HK-2 (cell line): Measurements from ENCODE around the gene RASGEF1C.
"Not testable (repeated sequence)": the region's sequence is repeated elsewhere in the genome, so short reads cannot be mapped to it uniquely, and the experiment has no call there.

Source experiments
- DNase-seq: peaks from one replicate; pipeline ENCODE4 v3.0.0-alpha.2; 2018; ENCODE audit not compliant: unreplicated experiment

RASGEF1C gene

GRCh38 chr5:180100621-180101450 lies 108.2 kb downstream of the RASGEF1C start:
- no peak for DNase-seq

DNA sequence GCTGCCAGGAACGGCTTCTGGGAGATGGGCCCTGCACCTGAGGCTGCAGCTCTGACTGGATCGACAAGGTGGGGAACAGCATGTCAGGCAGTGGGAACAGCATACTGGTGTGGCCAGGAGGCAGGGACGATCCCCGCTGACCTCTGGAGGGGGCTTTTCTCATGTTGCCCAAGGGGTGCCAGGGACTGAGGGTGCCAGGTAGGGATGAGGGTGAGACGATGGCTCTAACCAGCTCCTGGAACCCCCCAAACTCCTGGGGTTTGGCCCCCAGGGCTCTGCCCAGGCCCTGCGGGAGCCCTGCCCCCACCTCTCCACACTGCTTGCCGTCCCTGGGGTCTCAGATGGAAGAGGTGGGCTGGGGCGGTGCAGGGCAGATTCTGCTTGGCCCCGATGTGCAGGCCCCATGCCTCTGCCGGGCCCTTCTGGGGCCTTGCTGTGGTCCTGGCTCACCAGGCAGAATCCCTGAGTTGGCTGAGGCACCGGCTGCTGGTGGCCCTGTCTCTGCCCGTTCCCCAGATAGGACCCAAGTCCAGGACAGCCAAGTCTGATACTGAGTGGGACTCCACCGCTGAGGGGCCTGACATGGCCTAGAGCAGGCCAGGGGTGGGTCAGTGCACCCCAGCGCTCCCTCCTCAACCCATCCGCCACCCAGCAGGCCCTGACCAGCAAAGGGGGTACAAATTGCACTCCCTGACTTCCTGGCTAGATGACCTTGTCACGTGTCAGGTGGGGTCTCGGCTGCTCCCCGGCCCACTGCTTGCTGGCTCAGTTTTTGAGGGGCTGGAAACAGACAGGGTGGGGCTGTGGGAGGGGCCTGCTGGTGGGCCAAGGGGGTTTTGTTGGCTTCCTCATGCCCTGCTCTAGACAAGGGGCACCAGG lies 109.0 kb downstream of the RASGEF1C start:
- DNase-seq: no peak

GRCh38 chr5:180098991-180099732 lies 109.8 kb downstream of the RASGEF1C start:
- DNase-seq: no peak

DNA sequence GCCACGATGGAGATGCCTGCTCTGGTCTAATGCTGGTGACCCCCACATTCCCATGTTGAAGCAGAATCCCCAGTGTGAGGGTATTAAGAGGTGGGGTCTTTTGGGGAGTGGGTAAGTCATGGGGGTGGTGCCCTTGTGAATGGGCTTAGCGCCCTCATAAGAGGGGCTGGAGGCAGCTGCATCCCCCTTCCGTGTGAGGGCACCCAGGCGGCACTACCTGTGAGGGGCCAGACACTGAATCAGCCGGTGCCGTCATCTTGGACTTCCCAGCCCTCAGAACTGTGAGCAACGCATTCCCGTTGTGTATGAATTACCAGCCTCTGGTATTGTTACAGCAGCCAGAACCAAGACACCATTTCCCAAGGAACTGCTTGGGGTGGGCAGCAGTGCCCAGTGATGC lies 110.5 kb downstream of the RASGEF1C start:
- no peak for DNase-seq

DNA sequence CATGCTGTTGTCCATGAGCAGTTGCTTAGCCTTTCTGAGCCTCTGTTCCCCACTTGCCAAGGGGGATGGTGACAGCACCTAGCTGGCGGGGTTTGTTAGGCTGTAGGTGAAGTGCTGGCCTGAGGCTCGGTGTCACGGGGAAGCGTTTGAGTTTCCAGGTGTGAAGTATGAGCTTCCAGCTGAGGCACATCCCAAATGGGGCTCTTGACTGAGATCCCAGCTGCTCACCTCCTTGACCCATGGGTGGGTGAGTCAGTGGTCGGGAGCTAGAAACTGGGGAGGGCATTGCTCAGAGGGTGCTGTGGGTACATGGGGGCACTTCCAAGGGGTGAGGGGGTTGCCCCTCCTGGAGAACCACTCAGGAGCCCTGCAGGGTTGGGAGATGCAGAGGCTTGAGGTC lies 111.1 kb downstream of the RASGEF1C start:
- DNase-seq: no peak

DNA sequence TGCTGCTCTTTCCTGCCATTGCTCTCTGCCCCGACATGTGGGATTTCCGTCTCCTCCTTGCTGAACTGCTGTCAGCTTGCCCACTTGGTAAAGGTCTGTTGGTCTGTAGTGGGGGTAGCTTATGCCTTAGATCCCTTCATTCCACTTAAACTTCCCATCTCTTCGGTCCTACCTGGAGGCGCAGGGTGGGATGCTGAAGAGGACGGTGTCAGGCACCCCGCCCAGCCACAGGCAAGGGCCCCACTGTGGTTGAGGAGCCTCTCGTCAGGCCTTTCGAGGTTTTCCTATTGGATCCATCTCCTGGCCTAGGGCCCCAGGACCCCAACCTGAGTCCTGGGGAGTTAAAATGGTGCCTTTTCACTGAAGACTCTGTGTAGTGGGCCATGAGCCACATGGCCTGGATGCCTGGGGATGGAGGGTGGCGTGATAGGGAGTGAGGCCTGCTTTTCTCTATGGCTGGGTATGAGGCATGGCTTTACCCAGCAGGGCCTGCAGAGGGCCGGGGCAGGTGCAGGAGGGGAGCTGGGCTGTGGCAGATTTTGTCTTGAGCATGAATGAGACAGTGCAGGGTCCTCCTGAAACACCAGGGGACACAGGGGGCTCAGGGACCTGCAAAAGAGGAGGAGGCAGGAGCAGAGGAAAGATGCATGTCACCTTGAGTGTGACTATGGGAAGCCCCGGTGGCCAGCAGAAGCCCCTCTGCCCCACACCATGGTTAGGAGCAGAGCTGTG lies 111.7 kb downstream of the RASGEF1C start:
- DNase-seq: no peak

DNA sequence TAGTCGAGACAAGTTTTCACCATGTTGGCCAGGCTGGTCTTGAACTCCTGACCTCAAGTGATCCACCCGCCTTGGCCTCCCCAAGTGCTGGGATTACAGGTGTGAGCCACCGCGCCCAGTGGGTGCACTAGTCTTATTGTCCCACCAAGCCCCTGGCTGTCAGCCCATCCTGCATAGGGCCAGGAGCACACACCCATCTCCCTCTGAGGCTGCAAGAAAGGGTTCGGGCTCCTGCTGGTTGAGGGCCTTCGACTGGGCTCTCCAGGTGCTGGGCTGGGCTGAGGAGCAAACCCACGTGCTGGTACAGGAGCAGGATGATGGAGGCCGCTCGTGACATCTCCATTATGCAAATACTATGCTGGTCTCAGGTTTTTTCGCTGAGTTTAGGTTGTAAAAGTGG lies 112.4 kb downstream of the RASGEF1C start:
- DNase-seq: no peak

DNA sequence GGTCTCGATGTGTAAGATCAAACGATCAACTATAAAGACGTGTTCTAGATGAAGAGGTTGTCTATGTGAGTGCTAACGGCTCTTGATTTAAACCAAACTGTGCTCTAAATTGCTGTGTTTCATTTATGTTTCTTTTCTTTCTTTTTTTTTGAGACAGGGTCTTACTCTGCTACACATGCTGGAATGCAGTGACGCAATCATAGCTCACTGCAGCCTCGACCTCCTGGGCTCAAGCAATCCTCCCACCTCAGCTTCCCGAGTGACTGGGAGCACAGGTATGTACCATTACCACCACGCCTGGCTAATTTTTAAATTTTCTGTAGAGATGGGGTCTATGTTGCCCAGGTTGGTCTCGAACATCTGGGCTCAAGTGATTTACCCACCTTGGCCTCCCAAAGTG lies 113.5 kb downstream of the RASGEF1C start:
- DNase-seq: no peak

DNA sequence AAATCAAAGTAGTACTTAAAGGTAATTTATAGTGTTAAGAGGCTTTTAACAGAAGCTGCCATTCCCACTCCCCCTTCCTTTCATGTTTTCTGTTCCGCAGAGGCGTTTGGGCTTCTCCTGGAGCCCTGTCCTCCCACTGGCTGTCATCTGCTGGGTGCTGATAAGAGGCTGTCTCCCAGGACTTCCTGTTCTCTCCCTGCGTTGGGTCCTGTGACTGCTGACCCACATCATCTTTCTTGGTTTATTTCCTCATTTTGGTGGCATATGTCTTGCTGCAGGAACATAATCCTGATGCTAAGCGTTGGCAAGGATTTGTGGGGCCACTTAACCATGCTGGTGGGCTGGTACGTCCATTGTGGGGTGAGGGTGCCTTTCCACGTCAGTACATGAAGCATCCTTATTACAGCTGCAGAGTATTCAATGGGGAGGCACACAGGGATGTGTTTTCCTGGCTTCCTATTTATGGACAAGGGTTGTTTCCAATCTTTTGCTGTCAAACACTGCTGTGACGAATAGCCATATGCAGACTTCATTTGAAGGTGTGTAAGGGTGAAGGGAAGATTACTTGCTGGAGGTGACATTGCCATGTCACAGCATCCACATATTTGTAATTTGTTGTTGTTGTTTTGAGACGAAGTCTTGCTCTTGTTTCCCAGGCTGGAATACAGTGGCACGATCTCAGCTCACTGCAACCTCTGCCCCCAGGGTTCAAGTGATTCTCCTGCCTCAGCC lies 115.2 kb downstream of the RASGEF1C start:
- DNase-seq: no peak

GRCh38 chr5:180093241-180093640 lies 115.8 kb downstream of the RASGEF1C start:
- DNase-seq: no peak

DNA sequence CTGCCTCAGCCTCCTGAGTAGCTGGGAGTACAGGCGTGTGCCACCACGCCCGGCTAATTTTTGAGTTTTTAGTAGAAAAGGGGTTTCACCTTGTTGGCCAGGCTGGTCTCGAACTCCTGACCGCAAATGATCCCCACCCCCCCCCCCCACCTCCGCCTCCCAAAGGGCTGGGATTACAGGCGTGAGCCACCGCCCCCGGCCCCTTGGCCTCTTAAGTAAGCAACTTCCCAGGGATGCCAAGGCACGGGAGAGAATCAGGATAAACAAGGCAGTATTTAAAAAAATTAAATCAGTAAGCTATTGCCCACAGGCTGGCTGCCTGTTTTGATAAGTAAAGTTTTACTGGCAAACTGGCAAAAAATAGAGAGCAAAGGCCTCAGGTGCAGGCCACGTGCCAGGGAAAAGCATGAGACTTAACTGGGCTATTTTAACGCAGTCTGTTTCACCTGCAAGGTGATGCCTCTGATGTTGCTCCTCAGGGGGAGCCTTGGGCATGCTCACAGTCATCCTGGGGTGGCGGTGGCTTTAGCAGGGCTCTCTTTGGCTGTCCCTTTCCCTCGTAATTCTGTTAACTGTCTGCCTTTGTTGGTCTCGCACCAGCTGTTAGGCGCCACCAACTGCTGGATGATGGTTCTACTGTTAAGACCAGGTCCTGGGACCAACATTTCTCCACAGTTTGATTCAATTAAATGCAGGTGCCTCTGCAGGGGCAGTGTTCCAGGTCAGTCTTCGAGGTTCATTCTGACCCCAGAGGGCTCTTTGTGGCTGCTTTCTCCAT lies 118.1 kb downstream of the RASGEF1C start:
- peak; percentile 14 for DNase-seq

- peak; percentile 24 for DNase-seq
Measured at GRCh38 chr5:180090098-180090768, 118.8 kb downstream of the RASGEF1C start.

GRCh38 chr5:180089628-180090027 lies 119.4 kb downstream of the RASGEF1C start:
- not testable (repeated sequence) for DNase-seq

DNA sequence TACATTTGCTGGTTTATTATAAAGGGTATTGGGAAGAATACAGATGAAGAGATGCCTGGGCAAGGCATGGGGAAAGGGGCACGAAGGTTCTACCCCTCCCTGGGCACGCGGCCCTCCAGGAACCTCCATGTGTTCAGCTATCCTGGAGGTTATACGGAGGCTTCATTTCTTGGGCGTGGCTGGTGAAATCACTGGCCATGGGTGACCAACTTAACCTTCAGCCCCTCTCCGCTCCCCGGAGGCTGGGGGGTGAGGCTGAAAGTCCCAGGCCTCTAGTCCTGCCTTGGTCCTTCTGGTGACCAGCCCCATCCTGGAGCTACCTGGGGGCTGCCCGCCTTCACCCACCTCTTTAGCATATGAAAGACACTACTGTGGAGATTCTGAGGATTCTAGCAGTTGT lies 120.5 kb downstream of the RASGEF1C start:
- no peak for DNase-seq

DNA sequence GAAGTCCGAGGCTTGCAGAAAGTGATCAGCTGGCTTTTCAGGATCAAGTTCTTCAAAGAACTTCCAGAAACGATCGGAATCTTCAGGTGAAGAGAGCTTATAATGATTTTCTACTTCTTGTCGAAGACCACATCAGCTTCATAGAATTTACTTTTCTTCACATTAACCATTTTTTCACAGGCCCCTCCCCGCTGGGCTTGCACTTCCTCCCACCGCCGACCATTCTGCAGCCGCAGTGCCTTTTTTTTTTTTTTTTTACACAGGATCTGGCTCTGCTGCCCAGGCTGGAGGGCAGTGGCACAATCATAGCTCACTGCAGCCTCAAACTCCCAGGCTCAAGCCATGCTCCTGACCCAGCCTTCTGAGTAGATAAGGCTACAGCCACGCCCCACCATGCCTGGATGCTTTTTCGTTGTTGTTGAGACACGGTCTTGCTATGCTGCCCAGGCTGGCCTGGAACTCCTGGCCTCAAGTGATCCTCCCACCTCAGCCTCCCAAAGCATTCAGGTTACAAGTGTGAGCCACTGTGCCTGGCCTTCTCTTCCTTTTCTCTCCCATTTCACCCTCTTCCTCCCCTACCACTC lies 122.1 kb downstream of the RASGEF1C start:
- DNase-seq: no peak

GRCh38 chr5:180085837-180086236 lies 123.2 kb downstream of the RASGEF1C start:
- no peak for DNase-seq

DNA sequence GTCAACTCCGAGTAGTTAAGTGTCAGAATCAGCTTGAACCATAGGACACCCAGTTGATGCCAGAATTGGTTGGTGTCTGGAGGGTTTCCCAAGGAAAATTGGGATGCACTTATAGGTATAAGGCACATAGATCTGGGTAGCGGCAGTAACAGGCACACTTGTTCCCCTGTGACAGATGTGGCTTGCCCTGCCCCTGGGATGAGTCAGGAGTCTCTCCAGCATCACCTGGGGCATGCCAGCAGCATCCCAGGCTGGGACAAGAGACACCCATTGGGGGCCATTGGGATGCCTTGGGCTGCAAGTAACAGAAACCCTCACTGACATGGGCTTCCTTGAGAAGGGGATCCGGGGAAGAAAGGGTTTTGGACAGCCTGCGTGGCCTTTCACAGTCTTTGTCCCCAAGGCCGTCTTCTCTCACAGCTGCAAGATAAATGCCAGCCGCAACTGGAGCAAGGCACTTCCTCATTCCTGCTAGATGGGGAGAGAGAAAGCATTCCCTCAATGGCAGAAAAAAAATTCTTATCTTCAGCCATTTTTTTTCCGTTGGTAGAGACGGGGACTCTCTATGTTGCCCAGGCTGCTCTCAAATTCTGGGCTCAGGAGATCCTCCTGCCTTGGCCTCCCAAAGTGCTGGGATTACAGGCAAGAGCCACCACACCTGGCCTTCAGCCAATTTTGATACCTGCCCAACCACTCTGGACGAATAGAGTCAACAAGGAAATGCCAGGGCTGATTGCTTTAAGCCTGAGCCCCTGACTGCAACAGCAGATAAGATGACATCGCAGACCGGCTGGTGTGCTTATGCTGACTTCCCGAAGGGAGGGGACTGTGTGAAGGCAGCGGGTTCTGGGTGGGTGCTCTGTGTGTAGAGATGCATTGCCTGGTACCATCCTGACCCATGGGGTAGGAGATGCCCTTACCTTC lies 124.1 kb downstream of the RASGEF1C start:
- DNase-seq: no peak

- no peak for DNase-seq
Measured at GRCh38 chr5:180083529-180084060, 125.4 kb downstream of the RASGEF1C start.
